SK-N-SH treated with all-trans-retinoic acid at 6 μM for 48 hours (cell line): ENCODE data around the gene PDS5B.

Experiments used
- ATAC-seq: fragments of 200-7000 bp; cut with Tn5 transposase; 3 replicates; pipeline ENCODE4 v1.9.1; 2020; ENCODE audit warnings: mild to moderate bottlenecking, moderate library complexity
- BACH2 ChIP-seq: fragments of 250-450 bp; sonication (Bioruptor Pico); IDR thresholded peaks from 2 replicates; pipeline ENCODE4 v1.9.0; 2021; ENCODE audit warnings: mild to moderate bottlenecking, borderline replicate concordance
- CREB5 ChIP-seq: fragments of 250-450 bp; sonication (Bioruptor Pico); IDR thresholded peaks from 2 replicates; pipeline ENCODE4 v1.5.1; 2020; ENCODE audit warnings: low read depth, mild to moderate bottlenecking, moderate library complexity
- ESRRG ChIP-seq: fragments of 250-450 bp; sonication (Bioruptor Pico); IDR thresholded peaks from 2 replicates; pipeline ENCODE4 v1.6.1; 2021; ENCODE audit warnings: mild to moderate bottlenecking
- GLIS3 ChIP-seq: fragments of 250-450 bp; sonication (Bioruptor Pico); IDR thresholded peaks from 2 replicates; pipeline ENCODE4 v1.5.0; 2020; ENCODE audit warnings: mild to moderate bottlenecking, moderate library complexity
- ISL1 ChIP-seq: fragments of 250-450 bp; sonication (Bioruptor Pico); IDR thresholded peaks from 2 replicates; pipeline ENCODE4 v2.1.2; 2022; ENCODE audit warnings: mild to moderate bottlenecking, moderate library complexity
- OSR1 ChIP-seq: fragments of 250-450 bp; sonication (Bioruptor Pico); IDR thresholded peaks from 2 replicates; pipeline ENCODE4 v1.8.0; 2022; ENCODE audit warnings: moderate library complexity, mild to moderate bottlenecking, inconsistent platforms
- POU6F1 ChIP-seq: fragments of 250-450 bp; sonication (Bioruptor Pico); IDR thresholded peaks from 2 replicates; pipeline ENCODE4 v1.8.0; 2021; ENCODE audit warnings: low read depth, mild to moderate bottlenecking, moderate library complexity, borderline replicate concordance
- PPARA ChIP-seq: fragments of 250-450 bp; sonication (Bioruptor Pico); IDR thresholded peaks from 2 replicates; pipeline ENCODE4 v1.5.0; 2020; ENCODE audit warnings: mild to moderate bottlenecking, borderline replicate concordance
- RARB ChIP-seq: fragments of 250-450 bp; sonication (Bioruptor Pico); IDR thresholded peaks from 2 replicates; pipeline ENCODE4 v1.8.0; 2021; ENCODE audit warnings: mild to moderate bottlenecking, moderate library complexity
- TCF4 ChIP-seq: fragments of 250-450 bp; sonication (Bioruptor Pico); IDR thresholded peaks from 2 replicates; pipeline ENCODE4 v1.8.0; 2021; ENCODE audit warnings: mild to moderate bottlenecking, moderate library complexity, borderline replicate concordance
- TOX ChIP-seq: fragments of 250-450 bp; sonication (Bioruptor Pico); IDR thresholded peaks from 2 replicates; pipeline ENCODE4 v1.8.0; 2021; ENCODE audit warnings: mild to moderate bottlenecking, moderate library complexity, borderline replicate concordance
- ZC3H10 ChIP-seq: fragments of 250-450 bp; sonication (Bioruptor Pico); IDR thresholded peaks from 2 replicates; pipeline ENCODE4 v1.5.1; 2021; ENCODE audit warnings: mild to moderate bottlenecking, moderate library complexity
- ZFP30 ChIP-seq: fragments of 450-650 bp; formaldehyde crosslinking; IDR thresholded peaks from 2 replicates; pipeline ENCODE4 v1.5.0; 2022; ENCODE audit warnings: mild to moderate bottlenecking, moderate library complexity
- ZNF565 ChIP-seq: fragments of 450-650 bp; formaldehyde crosslinking; conservative IDR thresholded peaks from 2 replicates; pipeline ENCODE4 v1.5.0; 2020; ENCODE audit warnings: low read depth, mild to moderate bottlenecking, moderate library complexity
- ZNF70 ChIP-seq: fragments of 450-650 bp; formaldehyde crosslinking; IDR thresholded peaks from 2 replicates; pipeline ENCODE4 v1.5.0; 2020; ENCODE audit warnings: mild to moderate bottlenecking, moderate library complexity
- ZNF8 ChIP-seq: fragments of 450-650 bp; formaldehyde crosslinking; IDR thresholded peaks from 2 replicates; pipeline ENCODE4 v1.5.0; 2020; ENCODE audit warnings: mild to moderate bottlenecking, moderate library complexity
- TF ChIP-seq, protein P1 (sequence below): fragments of 250-450 bp; sonication (Bioruptor Pico); IDR thresholded peaks from 2 replicates; pipeline ENCODE4 v1.5.1; 2021; ENCODE audit warnings: mild to moderate bottlenecking, moderate library complexity
- TF ChIP-seq, protein P2 (sequence below): fragments of 250-450 bp; sonication (Bioruptor Pico); IDR thresholded peaks from 2 replicates; pipeline ENCODE4 v1.8.0; 2020; ENCODE audit warnings: mild to moderate bottlenecking, moderate library complexity, borderline replicate concordance
- TF ChIP-seq, protein P3 (sequence below): fragments of 250-450 bp; sonication (Bioruptor Pico); IDR thresholded peaks from 2 replicates; pipeline ENCODE4 v1.5.0; 2020; ENCODE audit warnings: mild to moderate bottlenecking, moderate library complexity

The PDS5B gene

DNA sequence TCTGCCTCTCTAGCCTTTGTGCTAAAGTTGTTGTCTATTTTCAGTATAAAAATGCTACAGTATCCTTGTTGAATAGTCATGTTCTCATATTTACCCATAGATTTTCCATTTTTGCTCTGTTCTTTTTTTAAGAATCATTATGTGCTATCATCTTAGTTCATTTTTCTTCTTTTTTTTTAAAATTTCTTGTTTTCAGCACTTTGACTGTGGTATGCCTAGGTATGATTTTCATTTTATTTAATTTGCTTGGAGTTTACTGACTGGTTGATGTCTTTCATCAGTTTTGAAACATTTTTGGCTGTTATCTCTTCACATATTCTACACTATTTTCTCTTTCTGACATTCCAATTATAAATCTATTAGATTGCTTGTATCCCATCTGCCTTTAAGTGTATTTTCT lies 192.9 kb downstream of the PDS5B start:
- ATAC-seq, result no peak
- TF ChIP-seq, protein P1, sequence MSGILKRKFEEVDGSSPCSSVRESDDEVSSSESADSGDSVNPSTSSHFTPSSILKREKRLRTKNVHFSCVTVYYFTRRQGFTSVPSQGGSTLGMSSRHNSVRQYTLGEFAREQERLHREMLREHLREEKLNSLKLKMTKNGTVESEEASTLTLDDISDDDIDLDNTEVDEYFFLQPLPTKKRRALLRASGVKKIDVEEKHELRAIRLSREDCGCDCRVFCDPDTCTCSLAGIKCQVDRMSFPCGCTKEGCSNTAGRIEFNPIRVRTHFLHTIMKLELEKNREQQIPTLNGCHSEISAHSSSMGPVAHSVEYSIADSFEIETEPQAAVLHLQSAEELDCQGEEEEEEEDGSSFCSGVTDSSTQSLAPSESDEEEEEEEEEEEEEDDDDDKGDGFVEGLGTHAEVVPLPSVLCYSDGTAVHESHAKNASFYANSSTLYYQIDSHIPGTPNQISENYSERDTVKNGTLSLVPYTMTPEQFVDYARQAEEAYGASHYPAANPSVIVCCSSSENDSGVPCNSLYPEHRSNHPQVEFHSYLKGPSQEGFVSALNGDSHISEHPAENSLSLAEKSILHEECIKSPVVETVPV (CRISPR knock-in tag), result no peak
- TF ChIP-seq ZNF8 (CRISPR knock-in tag), result peak; percentile 97
- no peak for TF ChIP-seq ZFP30 (CRISPR knock-in tag)

- TF ChIP-seq, protein P1 (CRISPR knock-in tag), result no peak
- TF ChIP-seq TCF4 (no peak), OSR1 (no peak), ZNF565 (CRISPR knock-in tag) (no peak), CREB5 (CRISPR knock-in tag) (no peak), TOX (CRISPR knock-in tag) (no peak), ZNF70 (CRISPR knock-in tag) (no peak), PPARA (CRISPR knock-in tag) (no peak), POU6F1 (CRISPR knock-in tag) (no peak), GLIS3 (CRISPR knock-in tag) (no peak), ZFP30 (CRISPR knock-in tag) (no peak), ZNF8 (CRISPR knock-in tag) (no peak), ISL1 (no peak), BACH2 (CRISPR knock-in tag) (no peak), RARB (CRISPR knock-in tag) (no peak), ESRRG (CRISPR knock-in tag) (no peak)
- TF ChIP-seq, protein P2, sequence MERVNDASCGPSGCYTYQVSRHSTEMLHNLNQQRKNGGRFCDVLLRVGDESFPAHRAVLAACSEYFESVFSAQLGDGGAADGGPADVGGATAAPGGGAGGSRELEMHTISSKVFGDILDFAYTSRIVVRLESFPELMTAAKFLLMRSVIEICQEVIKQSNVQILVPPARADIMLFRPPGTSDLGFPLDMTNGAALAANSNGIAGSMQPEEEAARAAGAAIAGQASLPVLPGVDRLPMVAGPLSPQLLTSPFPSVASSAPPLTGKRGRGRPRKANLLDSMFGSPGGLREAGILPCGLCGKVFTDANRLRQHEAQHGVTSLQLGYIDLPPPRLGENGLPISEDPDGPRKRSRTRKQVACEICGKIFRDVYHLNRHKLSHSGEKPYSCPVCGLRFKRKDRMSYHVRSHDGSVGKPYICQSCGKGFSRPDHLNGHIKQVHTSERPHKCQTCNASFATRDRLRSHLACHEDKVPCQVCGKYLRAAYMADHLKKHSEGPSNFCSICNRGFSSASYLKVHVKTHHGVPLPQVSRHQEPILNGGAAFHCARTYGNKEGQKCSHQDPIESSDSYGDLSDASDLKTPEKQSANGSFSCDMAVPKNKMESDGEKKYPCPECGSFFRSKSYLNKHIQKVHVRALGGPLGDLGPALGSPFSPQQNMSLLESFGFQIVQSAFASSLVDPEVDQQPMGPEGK, result no peak
- TF ChIP-seq, protein P3, sequence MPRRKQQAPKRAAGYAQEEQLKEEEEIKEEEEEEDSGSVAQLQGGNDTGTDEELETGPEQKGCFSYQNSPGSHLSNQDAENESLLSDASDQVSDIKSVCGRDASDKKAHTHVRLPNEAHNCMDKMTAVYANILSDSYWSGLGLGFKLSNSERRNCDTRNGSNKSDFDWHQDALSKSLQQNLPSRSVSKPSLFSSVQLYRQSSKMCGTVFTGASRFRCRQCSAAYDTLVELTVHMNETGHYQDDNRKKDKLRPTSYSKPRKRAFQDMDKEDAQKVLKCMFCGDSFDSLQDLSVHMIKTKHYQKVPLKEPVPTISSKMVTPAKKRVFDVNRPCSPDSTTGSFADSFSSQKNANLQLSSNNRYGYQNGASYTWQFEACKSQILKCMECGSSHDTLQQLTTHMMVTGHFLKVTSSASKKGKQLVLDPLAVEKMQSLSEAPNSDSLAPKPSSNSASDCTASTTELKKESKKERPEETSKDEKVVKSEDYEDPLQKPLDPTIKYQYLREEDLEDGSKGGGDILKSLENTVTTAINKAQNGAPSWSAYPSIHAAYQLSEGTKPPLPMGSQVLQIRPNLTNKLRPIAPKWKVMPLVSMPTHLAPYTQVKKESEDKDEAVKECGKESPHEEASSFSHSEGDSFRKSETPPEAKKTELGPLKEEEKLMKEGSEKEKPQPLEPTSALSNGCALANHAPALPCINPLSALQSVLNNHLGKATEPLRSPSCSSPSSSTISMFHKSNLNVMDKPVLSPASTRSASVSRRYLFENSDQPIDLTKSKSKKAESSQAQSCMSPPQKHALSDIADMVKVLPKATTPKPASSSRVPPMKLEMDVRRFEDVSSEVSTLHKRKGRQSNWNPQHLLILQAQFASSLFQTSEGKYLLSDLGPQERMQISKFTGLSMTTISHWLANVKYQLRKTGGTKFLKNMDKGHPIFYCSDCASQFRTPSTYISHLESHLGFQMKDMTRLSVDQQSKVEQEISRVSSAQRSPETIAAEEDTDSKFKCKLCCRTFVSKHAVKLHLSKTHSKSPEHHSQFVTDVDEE, result no peak
These were observed 195.7 kb downstream of the PDS5B start for GRCh38 chr13:32781906-32782305.

GRCh38 chr13:32783067-32783466 lies 196.8 kb downstream of the PDS5B start:
- ATAC-seq, result no peak; the same call in 1 of the 3 replicates
- no peak for TF ChIP-seq ISL1
- no peak for TF ChIP-seq ZC3H10 (CRISPR knock-in tag)
- TF ChIP-seq, all 23 proteins: peak for 0

More at GRCh38 chr13:32781906-32782305, 195.7 kb downstream of the PDS5B start:
- no peak for ATAC-seq
